Gastrocnemius medialis (tissue), 4 donors: ENCODE results near the gene CAMTA1. TPM values are rescaled to one million over a fixed set of nuclear protein-coding genes. Genes with fewer than 3 reads are reported as not detected.

Experiments
- ATAC-seq, 2 donors: fragments of 150-250 bp; one replicate each; pipeline ENCODE4 v1.9.1; 2016
- DNase-seq, 2 donors: peaks; one replicate each; pipeline ENCODE4 v3.0.0-alpha.2; 2019
- H3K27ac ChIP-seq, 4 donors: fragments of 200-600 bp; sonication (generic); 1 replicate in 1 of 4; 2 replicates in 3 of 4; pipeline ENCODE4 v1.5.1; 2016 to 2018; ENCODE audit warnings: mild to moderate bottlenecking in 2 of 4, moderate library complexity in 1 of 4
- H3K27me3 ChIP-seq, 3 donors: fragments of 200-600 bp; sonication (generic) in 2 of 3; 1 replicate in 1 of 3; 2 replicates in 2 of 3; pipeline versions ENCODE4 v1.5.1 to v1.6.0; 2016 to 2019; ENCODE audit warnings: mild to moderate bottlenecking in 1 of 3, moderate library complexity in 1 of 3
- H3K36me3 ChIP-seq, 2 donors: fragments of 200-600 bp; sonication (generic) in 1 of 2; one replicate each; pipeline ENCODE4 v1.5.1; 2017 to 2018
- H3K4me1 ChIP-seq, 2 donors: fragments of 200-600 bp; sonication (generic) in 1 of 2; one replicate each; pipeline ENCODE4 v1.5.1; 2016 to 2017; ENCODE audit warnings: mild to moderate bottlenecking in 2 of 2
- H3K4me3 ChIP-seq, 4 donors: fragments of 200-600 bp; sonication (generic) in 3 of 4; 1 replicate in 1 of 4; 2 replicates in 3 of 4; pipeline ENCODE4 v1.5.1; 2016 to 2019; ENCODE audit warnings: mild to moderate bottlenecking in 2 of 4
- H3K9me3 ChIP-seq, 3 donors: fragments of 200-600 bp; sonication (generic) in 2 of 3; 1 replicate in 1 of 3; 2 replicates in 2 of 3; pipeline ENCODE4 v1.5.1; 2016 to 2019
- CTCF ChIP-seq, 5 experiments: fragments of 450-650 bp in 3 of 5; fragments of 200-600 bp in 2 of 5; sonication (generic) in 2 of 5; IDR thresholded peaks in 4 of 5; conservative IDR thresholded peaks in 1 of 5; 1 replicate in 4 of 5; 2 replicates in 1 of 5; pipeline ENCODE4 v1.5.1; 2016 to 2019; ENCODE audit warnings: antibody characterized with exemption in 5 of 5, mild to moderate bottlenecking in 3 of 5, moderate library complexity in 3 of 5
- POLR2A ChIP-seq, 2 donors: fragments of 450-650 bp; IDR thresholded peaks; one replicate each; pipeline ENCODE4 v1.6.1; 2017; ENCODE audit warnings: antibody characterized with exemption in 2 of 2, mild to moderate bottlenecking in 2 of 2, moderate library complexity in 2 of 2
- in situ Hi-C, 4 donors: fragments of 200-750 bp; cut with MboI; loops; one replicate each; pipeline versions ENCODE4 v1.15.0 to v1.8.0; 2017; ENCODE audit warnings: low sequenced_read_pairs in 4 of 4
- intact Hi-C: fragments of 100-400 bp; cut with DNase I; formaldehyde crosslinking; loops from one replicate; pipeline ENCODE4 v1.15.1; 2023; ENCODE audit warnings: low total_unique reads
- total RNA-seq, 4 donors: library from RNA; depleted of rRNA; stranded (reverse); fragments of >200 nt; gene quantifications; one replicate each; pipeline versions ENCODE4 v1.1.0 to v1.2.3, GENCODE V29; 2016

The CAMTA1 gene
- total RNA-seq, 4 donors from 2014 or later, result 60.5 to 113 (median 70.4) TPM

DNA sequence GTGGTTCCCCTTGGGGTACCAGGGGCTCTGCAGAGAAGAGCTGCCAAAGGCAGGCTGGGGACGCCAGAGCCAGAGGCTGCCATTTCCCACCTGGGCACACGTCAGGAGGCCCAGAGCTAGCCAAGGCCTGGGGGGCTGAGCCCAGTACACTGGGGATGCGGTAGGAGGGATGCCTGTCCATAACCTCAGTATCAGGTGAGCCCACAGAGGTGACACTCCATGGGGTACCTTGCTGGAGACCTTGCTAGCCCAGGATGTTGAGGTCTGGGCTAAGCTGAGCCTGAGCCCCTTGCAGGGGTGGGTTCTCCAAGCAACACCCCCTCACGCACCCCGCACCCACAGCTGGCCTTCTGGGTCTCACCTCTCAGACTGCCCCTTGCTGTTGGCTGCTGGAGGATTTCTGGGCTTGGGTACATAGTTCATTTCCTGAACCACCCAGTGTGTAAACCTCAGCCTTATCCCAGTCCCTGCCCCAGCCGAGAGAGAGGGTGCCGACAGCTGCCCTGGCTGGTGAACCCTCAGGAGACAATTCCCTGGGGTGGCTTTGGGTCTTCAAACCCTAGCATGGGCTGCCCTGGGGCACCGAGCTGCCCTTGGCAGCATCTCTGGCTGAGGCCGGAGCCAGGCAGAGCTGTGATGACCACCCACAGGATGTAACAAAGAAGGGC, 893.4 kb downstream of the CAMTA1 start:
- intact Hi-C loops (no loop called here), in situ Hi-C loops (no loop called here)
- DNase-seq, result no peak
- Histone ChIP-seq H3K9me3 (no peaks in the 10 kb centered on the region), H3K4me3 (no peak overlapping the region), H3K36me3 (no peaks in the 10 kb centered on the region), H3K27ac (no peak overlapping the region), H3K4me1 (peaks cover 3 to 4% of the 10 kb centered on the region in 2 donors), H3K27me3 (no peaks in the 10 kb centered on the region)
- ATAC-seq, result no peak
- TF ChIP-seq CTCF (IDR thresholded peaks at IDR 0.05 in 4 of 5, conservative IDR thresholded peaks at IDR 0.05 in 1 of 5) (no peak), POLR2A (IDR thresholded peaks at IDR 0.05) (no peak)

DNA sequence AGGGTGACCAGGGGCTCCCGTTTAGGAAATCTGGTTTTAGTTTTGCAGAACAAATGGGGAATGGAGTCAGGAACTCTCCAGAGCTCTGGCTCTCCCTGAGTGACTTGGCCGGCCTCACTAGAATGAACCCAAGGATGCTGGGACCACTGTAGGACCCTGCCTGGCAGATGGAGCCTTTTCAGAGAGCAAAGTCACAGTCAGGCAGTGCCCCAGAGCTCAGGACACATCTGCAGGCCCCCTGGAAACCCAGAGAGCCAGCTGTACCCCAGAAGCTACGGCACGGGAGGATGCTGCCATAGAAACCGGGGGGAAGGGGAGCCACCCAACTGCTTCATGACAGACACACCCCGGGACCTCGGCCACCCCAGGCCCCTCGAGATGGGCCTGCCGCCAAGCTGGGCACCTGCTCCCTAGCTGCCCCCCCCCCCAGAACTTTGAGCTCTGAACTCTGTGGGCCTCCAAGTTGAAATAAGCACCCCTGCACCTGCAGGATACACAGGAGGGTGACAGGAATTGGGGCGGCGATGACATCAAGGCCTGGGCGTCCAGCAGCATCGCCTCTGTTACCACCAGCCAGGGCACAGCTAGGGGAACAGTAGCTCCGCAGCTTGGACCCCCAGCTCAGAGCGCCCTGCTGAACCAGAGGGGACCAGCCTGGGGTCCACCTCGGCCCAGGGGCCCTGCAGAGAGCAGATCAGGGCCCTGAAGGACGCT, 894.1 kb downstream of the CAMTA1 start:
- peak in 1 of 2 donors; percentile 30 for ATAC-seq
- peak overlapping the region in 1 of 4 donors; percentile 51 for H3K27ac ChIP-seq
- intact Hi-C loops (no loop called here), in situ Hi-C loops (no loop called here)
- DNase-seq, result no peak
- H3K4me1 ChIP-seq, result peaks cover 3 to 4% of the 10 kb centered on the region in 2 donors
- H3K27me3 ChIP-seq, result no peaks in the 10 kb centered on the region
- no peaks in the 10 kb centered on the region for H3K36me3 ChIP-seq
- H3K4me3 ChIP-seq, result peak overlapping the region; percentile 66 to 79 (median 71)
- TF ChIP-seq POLR2A (IDR thresholded peaks at IDR 0.05) (no peak), CTCF (IDR thresholded peaks at IDR 0.05 in 4 of 5, conservative IDR thresholded peaks at IDR 0.05 in 1 of 5) (no peak)
- H3K9me3 ChIP-seq, result no peaks in the 10 kb centered on the region

DNA sequence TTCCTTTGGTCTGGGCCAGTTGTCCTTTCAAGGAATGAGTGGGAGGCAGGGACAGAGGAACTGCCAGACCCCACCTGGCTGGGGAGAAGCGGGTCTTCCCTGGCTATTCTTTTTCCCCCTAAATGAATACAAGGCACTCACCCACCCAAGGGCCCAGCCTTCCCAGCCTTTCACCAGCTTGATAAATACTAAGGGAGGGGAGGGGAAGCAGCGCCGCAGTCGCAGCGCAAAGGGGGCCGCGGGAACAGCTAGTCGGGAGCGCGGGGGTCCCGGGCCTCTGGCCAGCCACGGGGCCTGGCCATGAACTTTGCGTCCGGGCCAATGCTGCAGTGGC, 894.6 kb downstream of the CAMTA1 start:
- in situ Hi-C loops (no loop called here), intact Hi-C loops (no loop called here)
- Histone ChIP-seq H3K27me3 (no peaks in the 10 kb centered on the region), H3K4me3 (peak overlapping the region; percentile 66 to 79 (median 71)), H3K9me3 (no peaks in the 10 kb centered on the region), H3K4me1 (peaks cover 3 to 4% of the 10 kb centered on the region in 2 donors), H3K36me3 (no peaks in the 10 kb centered on the region), H3K27ac (peak overlapping the region in 2 of 4 donors; percentile 27 to 51)
- no peak for TF ChIP-seq CTCF (IDR thresholded peaks at IDR 0.05 in 4 of 5, conservative IDR thresholded peaks at IDR 0.05 in 1 of 5)
- TF ChIP-seq POLR2A (IDR thresholded peaks at IDR 0.05), result no peak
- DNase-seq, result no peak
- ATAC-seq, result no peak

DNA sequence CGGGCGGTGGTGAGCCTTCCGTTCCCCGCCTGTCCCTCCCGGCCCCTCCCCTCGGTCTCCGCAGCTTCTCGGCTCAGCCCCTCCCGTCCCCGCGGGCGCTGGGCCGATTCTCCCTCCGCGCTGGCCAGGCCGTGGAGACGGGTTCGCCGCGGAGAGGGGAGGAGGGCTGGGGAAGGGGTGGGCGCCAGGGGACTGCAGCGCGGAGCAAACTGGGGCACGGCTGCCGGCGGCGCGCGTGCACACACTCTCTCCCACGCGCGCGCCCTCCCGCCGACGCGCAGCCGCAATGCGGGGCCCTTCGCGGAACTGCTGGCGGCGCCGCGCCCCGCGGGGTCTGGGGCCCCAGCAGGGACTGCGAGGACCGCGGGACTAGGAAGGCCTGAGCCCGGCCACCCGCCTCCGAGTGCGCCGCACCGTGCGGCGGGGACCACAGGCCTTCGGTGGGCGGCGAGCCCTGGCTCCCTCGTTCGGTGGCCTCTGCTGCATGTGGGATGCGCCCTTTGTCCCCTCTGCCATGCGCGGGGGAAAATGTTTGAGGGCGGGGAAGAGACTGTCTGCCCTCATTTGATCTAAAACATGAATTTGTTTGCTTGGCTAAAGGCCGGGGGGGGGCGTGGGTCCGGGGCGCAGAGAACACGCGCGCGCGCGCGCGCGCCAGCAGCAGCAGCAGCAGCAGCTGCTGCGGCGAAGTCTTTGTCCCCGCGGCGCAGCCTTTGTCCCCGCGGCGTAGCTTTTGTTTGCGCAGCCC, 895.1 kb downstream of the CAMTA1 start:
- Histone ChIP-seq H3K27me3 (no peaks in the 10 kb centered on the region), H3K4me1 (peaks cover 3 to 4% of the 10 kb centered on the region in 2 donors), H3K27ac (peak overlapping the region in 2 of 4 donors; percentile 27 to 51), H3K4me3 (peak overlapping the region; percentile 66 to 79 (median 71)), H3K9me3 (no peaks in the 10 kb centered on the region), H3K36me3 (no peaks in the 10 kb centered on the region)
- intact Hi-C loops, result no loop called here
- ATAC-seq (peak; percentile 35 to 46), DNase-seq (no peak)
- in situ Hi-C loops, result no loop called here
- TF ChIP-seq CTCF (IDR thresholded peaks at IDR 0.05 in 4 of 5, conservative IDR thresholded peaks at IDR 0.05 in 1 of 5) (no peak), POLR2A (IDR thresholded peaks at IDR 0.05) (no peak)
